ENCODE data around the gene CDH4. TPM values are rescaled to one million over a fixed set of nuclear protein-coding genes. Genes with fewer than 3 reads are reported as not detected.

Gene CDH4
- total RNA-seq, 6 donors from 2014 or later, result 0.20 to 1.0 (median 0.40) TPM; not detected in 1

GRCh38 chr20:61486198-61486597, 234.1 kb downstream of the CDH4 start:
- no peaks in the 10 kb centered on the region for H3K4me1 ChIP-seq
- no peaks in the 10 kb centered on the region for H3K36me3 ChIP-seq
- 79 to 100% methylated on average over 1 to 6 of the region's 6 CpGs for WGBS, 2 donors
- H3K9me3 ChIP-seq, result no peaks in the 10 kb centered on the region
- no peaks in the 10 kb centered on the region for H3K27me3 ChIP-seq
- H3K4me3 ChIP-seq, result no peak overlapping the region
- DNase-seq (no peak), ATAC-seq (ENCODE audit: low FRiP score in 2 of 2) (no peak)
- no peak for TF ChIP-seq POLR2AphosphoS5 (IDR thresholded peaks at IDR 0.05)
- no peak for TF ChIP-seq CTCF (IDR thresholded peaks at IDR 0.05)
- TF ChIP-seq EP300 (IDR thresholded peaks at IDR 0.05), result no peak
- no peak for TF ChIP-seq POLR2A (IDR thresholded peaks at IDR 0.05)
- no peak overlapping the region for H3K27ac ChIP-seq

DNA sequence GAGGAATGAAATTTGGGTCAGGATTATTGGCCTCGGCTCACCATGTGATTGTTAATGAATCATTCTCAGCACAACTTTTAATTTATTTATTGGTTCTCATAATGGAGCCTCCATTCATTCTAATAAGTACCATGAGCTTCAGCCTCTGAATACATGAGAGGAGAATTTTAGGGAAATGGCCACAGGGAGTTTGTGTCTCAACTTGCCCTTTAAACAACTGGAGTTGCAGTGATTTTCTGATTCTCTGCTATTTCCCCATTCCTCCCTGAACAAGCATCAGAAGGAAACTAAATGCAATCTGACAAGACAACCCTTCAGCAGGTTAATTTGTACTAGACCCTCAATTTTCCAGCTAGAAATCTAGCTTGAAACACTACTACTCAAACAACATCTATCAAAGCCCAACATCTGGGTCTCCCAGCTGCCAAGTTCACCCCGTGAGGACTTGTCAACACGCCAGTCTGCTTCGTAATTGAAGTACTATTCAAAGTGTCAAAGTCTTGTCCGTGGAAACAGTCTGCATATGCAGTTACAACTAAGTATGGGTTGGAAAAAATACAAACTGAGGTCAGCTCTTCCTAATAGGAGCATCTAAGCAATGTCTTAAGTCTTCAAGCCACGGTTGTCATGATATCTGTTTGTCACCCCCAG, 235.4 kb downstream of the CDH4 start:
- no peaks in the 10 kb centered on the region for H3K4me1 ChIP-seq
- DNase-seq (no peak), ATAC-seq (ENCODE audit: low FRiP score in 2 of 2) (no peak)
- no peak overlapping the region for H3K4me3 ChIP-seq
- no peaks in the 10 kb centered on the region for H3K9me3 ChIP-seq
- H3K36me3 ChIP-seq, result no peaks in the 10 kb centered on the region
- H3K27ac ChIP-seq, result no peak overlapping the region
- H3K27me3 ChIP-seq, result no peaks in the 10 kb centered on the region
- TF ChIP-seq EP300 (IDR thresholded peaks at IDR 0.05), result no peak
- no peak for TF ChIP-seq CTCF (IDR thresholded peaks at IDR 0.05)
- TF ChIP-seq POLR2A (IDR thresholded peaks at IDR 0.05), result no peak
- TF ChIP-seq POLR2AphosphoS5 (IDR thresholded peaks at IDR 0.05), result no peak
- 52 to 64% methylated on average over 6 of the region's 6 CpGs for WGBS, 2 donors

- 55 to 66% methylated on average over 7 of the region's 7 CpGs for WGBS, 2 donors
- Histone ChIP-seq H3K4me1 (no peaks in the 10 kb centered on the region), H3K9me3 (no peaks in the 10 kb centered on the region), H3K4me3 (no peak overlapping the region), H3K27ac (no peak overlapping the region), H3K36me3 (no peaks in the 10 kb centered on the region), H3K27me3 (no peaks in the 10 kb centered on the region)
- no peak for ATAC-seq (ENCODE audit: low FRiP score in 2 of 2)
- no peak for TF ChIP-seq CTCF (IDR thresholded peaks at IDR 0.05)
- TF ChIP-seq EP300 (IDR thresholded peaks at IDR 0.05), result no peak
- no peak for TF ChIP-seq POLR2A (IDR thresholded peaks at IDR 0.05)
- no peak for TF ChIP-seq POLR2AphosphoS5 (IDR thresholded peaks at IDR 0.05)
- no peak for DNase-seq
Measured at GRCh38 chr20:61487997-61488371, 235.9 kb downstream of the CDH4 start.

GRCh38 chr20:61490721-61491120, 238.7 kb downstream of the CDH4 start:
- ATAC-seq (ENCODE audit: low FRiP score in 2 of 2), result no peak
- no peaks in the 10 kb centered on the region for H3K27me3 ChIP-seq
- no peak overlapping the region for H3K27ac ChIP-seq
- H3K4me3 ChIP-seq, result no peak overlapping the region
- H3K9me3 ChIP-seq, result no peaks in the 10 kb centered on the region
- 49 to 59% methylated on average over 5 of the region's 5 CpGs for WGBS, 2 donors
- TF ChIP-seq CTCF (IDR thresholded peaks at IDR 0.05) (no peak), POLR2AphosphoS5 (IDR thresholded peaks at IDR 0.05) (no peak), EP300 (IDR thresholded peaks at IDR 0.05) (no peak), POLR2A (IDR thresholded peaks at IDR 0.05) (no peak)
- DNase-seq, result no peak
- H3K36me3 ChIP-seq, result no peaks in the 10 kb centered on the region
- H3K4me1 ChIP-seq, result no peaks in the 10 kb centered on the region

- no peak for TF ChIP-seq EP300 (IDR thresholded peaks at IDR 0.05)
- TF ChIP-seq POLR2AphosphoS5 (IDR thresholded peaks at IDR 0.05), result no peak
- no peak for TF ChIP-seq CTCF (IDR thresholded peaks at IDR 0.05)
- no peak for TF ChIP-seq POLR2A (IDR thresholded peaks at IDR 0.05)
- H3K9me3 ChIP-seq, result no peaks in the 10 kb centered on the region
- ATAC-seq (ENCODE audit: low FRiP score in 2 of 2) (no peak), DNase-seq (no peak)
- H3K4me3 ChIP-seq, result no peak overlapping the region
- no peaks in the 10 kb centered on the region for H3K36me3 ChIP-seq
- no peaks in the 10 kb centered on the region for H3K4me1 ChIP-seq
- no peaks in the 10 kb centered on the region for H3K27me3 ChIP-seq
- WGBS, 2 donors, result 90 to 96% methylated on average over 3 of the region's 3 CpGs
- no peak overlapping the region for H3K27ac ChIP-seq
Measured at GRCh38 chr20:61492065-61492464, 240.0 kb downstream of the CDH4 start.

All from upper lobe of left lung (tissue), 6 donors.